Measurements from ENCODE around the gene CBX7. TPM values are rescaled to one million over a fixed set of nuclear protein-coding genes. Genes with fewer than 3 reads are reported as not detected.

The CBX7 gene
- total and polyA plus RNA-seq, 2 of the 8 experiments (the other 6 are each of a cell fraction or from before 2014, with no cell fraction given) = 6.9 to 8.7 TPM

DNA sequence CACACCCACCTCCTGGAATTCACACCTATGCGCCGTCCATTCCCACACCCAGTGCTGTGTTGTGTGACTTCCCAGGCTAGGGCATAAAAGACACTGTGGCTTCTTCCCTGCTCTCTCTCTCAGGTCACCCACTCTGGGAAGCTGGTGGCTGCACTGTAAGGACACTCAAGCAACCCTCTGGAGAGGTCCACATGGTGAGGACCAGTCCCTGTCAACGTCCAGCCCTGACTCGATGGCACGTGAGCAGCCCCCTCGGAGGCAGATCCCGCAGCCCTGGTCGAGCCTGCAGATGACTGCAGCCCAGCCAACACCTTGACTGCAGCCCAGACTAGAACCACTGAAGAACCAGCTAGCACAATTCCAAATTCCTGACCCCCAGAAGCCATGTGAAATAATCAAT, 16.2 kb downstream of the CBX7 start:
- FAIRE-seq = no peak
- WGBS, 2 experiments (ENCODE audit: extremely low coverage in 1 of 2, insufficient coverage in 1 of 2, insufficient read length in 1 of 2, insufficient replicate concordance in 2 of 2, low coverage in 1 of 2, low lambda C conversion rate in 2 of 2, missing lambda C conversion rate in 1 of 2) = 95% methylated on average over 8 of the region's 8 CpGs; no CpG with 5 or more reads in 1 of the 2 experiments
- Histone ChIP-seq H3K4ac (replicated peaks; ENCODE audit: insufficient read length, low read depth, low read length) (no peak overlapping the region), H3K9me3 (ENCODE audit: insufficient read depth in 2 of 2, low read depth in 1 of 2, low read length in 1 of 2) (no peaks in the 10 kb centered on the region), H3K18ac (ENCODE audit: extremely low read depth, low read length) (no peak overlapping the region), H3K36me3 (ENCODE audit: control insufficient read depth in 2 of 4, insufficient read depth in 4 of 4, low read length in 3 of 4) (no peaks in the 10 kb centered on the region), H3K79me1 (ENCODE audit: low read depth, low read length) (no peaks in the 10 kb centered on the region), H2BK20ac (ENCODE audit: low read length) (no peak overlapping the region), H4K20me1 (replicated peaks in 1 of 2; ENCODE audit: control insufficient read depth in 1 of 2, insufficient read depth in 2 of 2, low read length in 2 of 2) (no peaks in the 10 kb centered on the region), H4K5ac (ENCODE audit: insufficient read length, low read depth, low read length) (no peak overlapping the region), H3K4me1 (replicated peaks in 1 of 4; ENCODE audit: control insufficient read depth in 3 of 4, insufficient read depth in 4 of 4, low read length in 3 of 4) (peaks cover 0 to 8% (median 6%) of the 10 kb centered on the region in 4 experiments; a peak in 3 of 7 replicates), H4K91ac (replicated peaks; ENCODE audit: insufficient read length, low read length) (no peak overlapping the region), H3K79me2 (ENCODE audit: control insufficient read depth in 1 of 2, insufficient read depth in 2 of 2, low read length in 2 of 2) (no peaks in the 10 kb centered on the region), H2BK15ac (ENCODE audit: low read length) (no peak overlapping the region), H2BK120ac (replicated peaks; ENCODE audit: low read depth, low read length) (no peak overlapping the region), H3K14ac (ENCODE audit: insufficient read length) (no peak overlapping the region), H2AK5ac (ENCODE audit: low read depth, low read length) (no peak overlapping the region), H2BK5ac (ENCODE audit: low read depth, low read length) (no peak overlapping the region), H4K8ac (ENCODE audit: extremely low read depth, insufficient read depth, low read length) (no peak overlapping the region), H2BK12ac (ENCODE audit: low read depth, low read length) (no peak overlapping the region), H3K23me2 (ENCODE audit: low read depth, low read length) (no peaks in the 10 kb centered on the region), H3K4me3 (ENCODE audit: extremely low read depth in 1 of 4, insufficient read depth in 2 of 4, low read depth in 3 of 4, low read length in 4 of 4) (no peak overlapping the region), H3K9ac (replicated peaks in 1 of 4; ENCODE audit: extremely low read depth in 1 of 4, low read depth in 3 of 4, low read length in 3 of 4) (no peak overlapping the region), H3K56ac (replicated peaks; ENCODE audit: insufficient read length, low read depth, low read length) (no peak overlapping the region), H3K23ac (ENCODE audit: insufficient read length) (no peak overlapping the region), H3K27me3 (replicated peaks in 1 of 4; ENCODE audit: control insufficient read depth in 3 of 4, extremely low read depth in 1 of 4, insufficient read depth in 3 of 4, low read length in 3 of 4) (no peaks in the 10 kb centered on the region), H2AFZ (ENCODE audit: low read length) (no peak overlapping the region), H3K27ac (ENCODE audit: low read depth, low read length) (no peak overlapping the region), H3K4me2 (ENCODE audit: insufficient read depth in 1 of 2, low read depth in 2 of 2, low read length in 2 of 2) (no peak overlapping the region)
- no peak for DNase-seq (ENCODE audit: low read depth in 1 of 2, low spot score in 2 of 2)
- ChIA-PET CTCF (ENCODE audit: partially characterized antibody) (interaction anchor here (1.1 to 5.1 kb wide), 14 partner anchors 12 to 357 kb away, joined by 3 to 47 read pairs (median 5); partner anchors contain the start of gene APOBEC3B), POLR2A (ENCODE audit: partially characterized antibody) (interaction anchor here (7.4 kb wide), 1 partner anchor 181 kb away, joined by 67 read pairs; the partner anchor contains the start of gene RPL3)
- TF ChIP-seq HDAC6 (IDR thresholded peaks at IDR 0.05; ENCODE audit: low read depth, low read length) = no peak
- no peak for TF ChIP-seq GTF2F1 (IDR thresholded peaks at IDR 0.05; ENCODE audit: borderline replicate concordance, low read depth, low read length)
- TF ChIP-seq NRF1 (IDR thresholded peaks at IDR 0.05; ENCODE audit: low read depth, low read length) = no peak
- no peak for TF ChIP-seq SP1 (IDR thresholded peaks at IDR 0.05; ENCODE audit: low read depth, low read length)
- TF ChIP-seq NANOG (IDR thresholded peaks at IDR 0.05; ENCODE audit: insufficient read depth, low read depth, low read length, poor library complexity, severe bottlenecking) = no peak
- no peak for TF ChIP-seq SUZ12 (IDR thresholded peaks at IDR 0.05; ENCODE audit: low read length)
- no peak for TF ChIP-seq PHF8 (conservative IDR thresholded peaks at IDR 0.05; ENCODE audit: low read depth, low read length)
- TF ChIP-seq GABPA (IDR thresholded peaks at IDR 0.05; ENCODE audit: borderline replicate concordance, insufficient read depth, low read length) = no peak
- TF ChIP-seq EP300 (IDR thresholded peaks at IDR 0.05; ENCODE audit: borderline replicate concordance in 1 of 2, low read depth in 2 of 2, low read length in 2 of 2) = no peak
- no peak for TF ChIP-seq SRF (IDR thresholded peaks at IDR 0.05; ENCODE audit: low read depth, low read length)
- TF ChIP-seq CTCF (IDR thresholded peaks at IDR 0.05; ENCODE audit: control extremely low read depth in 1 of 3, insufficient read depth in 1 of 3, low read depth in 1 of 3, low read length in 3 of 3) = no peak
